ENCODE results near the gene CLEC20A. TPM values are rescaled to one million over a fixed set of nuclear protein-coding genes. Genes with fewer than 3 reads are reported as not detected.
A peak's percentile ranks its signal among the peaks of the same experiment; 100 is the strongest.

Gene CLEC20A
- total RNA-seq, result not detected

GRCh38 chr1:178496410-178497135, at the start of gene CLEC20A:
CLEC20A (minus strand) TSS chr1:178496964; CDS start chr1:178496939, 25 bp downstream.
- H3K4me3 ChIP-seq, result no peak within 1 kb of the TSS
- ATAC-seq, result no peak
- no peak within 1 kb of the TSS for H3K27ac ChIP-seq
- no peaks in the 10 kb centered on the region for H3K27me3 ChIP-seq
- H3K36me3 ChIP-seq, result no peaks in the 10 kb centered on the region
- no peaks in the 10 kb centered on the region for H3K9me3 ChIP-seq
- WGBS, 2 donors (ENCODE audit: low coverage in 1 of 2), result 91 to 100% methylated on average over 5 to 19 of the region's 26 CpGs
- H3K4me1 ChIP-seq, result no peaks in the 10 kb centered on the region
- TF ChIP-seq EP300 (IDR thresholded peaks at IDR 0.05) (no peak), POLR2AphosphoS5 (IDR thresholded peaks at IDR 0.05) (no peak), POLR2A (IDR thresholded peaks at IDR 0.05) (no peak), CTCF (IDR thresholded peaks at IDR 0.05) (no peak)

DNA sequence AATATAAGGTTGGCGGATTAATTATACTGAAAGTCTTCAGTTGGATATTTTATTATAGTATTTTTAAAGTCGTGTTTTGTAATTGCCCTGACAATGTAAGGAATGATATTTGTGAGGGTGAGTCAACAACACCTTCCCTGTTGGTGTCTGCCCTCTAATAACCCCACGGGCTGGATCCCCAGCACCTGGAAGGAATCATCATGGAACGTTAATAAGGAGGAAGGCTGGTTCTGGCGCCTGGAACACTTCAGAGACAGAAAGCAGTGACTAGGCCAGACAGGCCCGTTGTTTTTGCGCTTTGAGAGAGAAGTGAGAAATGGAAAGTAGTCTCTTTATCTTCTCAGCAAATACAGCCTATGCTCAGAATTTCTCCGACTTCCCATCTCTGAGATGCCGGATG, 47.8 kb upstream of the CLEC20A start:
- TF ChIP-seq CTCF (IDR thresholded peaks at IDR 0.05), result no peak
- TF ChIP-seq EP300 (IDR thresholded peaks at IDR 0.05), result no peak
- no peak for TF ChIP-seq POLR2AphosphoS5 (IDR thresholded peaks at IDR 0.05)
- no peak for TF ChIP-seq POLR2A (IDR thresholded peaks at IDR 0.05)
- peaks cover 0 to 21% of the 10 kb centered on the region in 2 donors for H3K36me3 ChIP-seq
- WGBS, 2 donors (ENCODE audit: low coverage in 1 of 2), result 55 to 75% methylated on average over 4 to 8 of the region's 9 CpGs
- H3K27ac ChIP-seq, result peak overlapping the region in 2 of 4 donors; percentile 80 to 86
- no peaks in the 10 kb centered on the region for H3K9me3 ChIP-seq
- ATAC-seq, result no peak
- H3K4me3 ChIP-seq, result no peak overlapping the region
- H3K27me3 ChIP-seq, result no peaks in the 10 kb centered on the region
- peaks cover 0 to 35% (median 4%) of the 10 kb centered on the region in 3 donors for H3K4me1 ChIP-seq

DNA sequence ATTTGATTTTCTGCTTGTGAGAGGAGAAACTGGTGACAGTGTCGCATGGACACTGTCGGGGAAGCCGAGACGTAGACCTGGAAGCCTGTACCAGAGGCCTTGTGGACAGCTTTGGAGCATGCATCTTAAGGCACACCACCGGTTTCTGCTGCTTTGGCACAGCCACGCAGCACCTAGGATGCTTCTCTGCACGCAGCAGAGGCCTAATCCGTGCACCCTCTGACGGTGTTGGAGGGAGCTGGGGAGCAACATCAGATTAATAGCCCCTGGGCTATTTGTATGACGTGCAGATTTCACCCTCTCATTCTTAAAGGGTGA, 46.5 kb upstream of the CLEC20A start:
- whole genome bisulfite sequencing, 2 donors (ENCODE audit: low coverage in 1 of 2), result 0 to 13% methylated on average over 1 to 2 of the region's 10 CpGs
- H3K9me3 ChIP-seq, result no peaks in the 10 kb centered on the region
- H3K4me1 ChIP-seq, result peaks cover 0 to 35% (median 4%) of the 10 kb centered on the region in 3 donors
- H3K27me3 ChIP-seq, result no peaks in the 10 kb centered on the region
- peak; percentile 13 for ATAC-seq
- TF ChIP-seq POLR2A (IDR thresholded peaks at IDR 0.05) (no peak), EP300 (IDR thresholded peaks at IDR 0.05) (no peak), POLR2AphosphoS5 (IDR thresholded peaks at IDR 0.05) (no peak), CTCF (IDR thresholded peaks at IDR 0.05) (no peak)
- H3K27ac ChIP-seq, result peak overlapping the region in 3 of 4 donors; percentile 80 to 86 (median 84)
- H3K36me3 ChIP-seq, result peaks cover 0 to 20% of the 10 kb centered on the region in 2 donors
- peak overlapping the region; percentile 63 to 67 for H3K4me3 ChIP-seq

- Histone ChIP-seq H3K9me3 (no peaks in the 10 kb centered on the region), H3K27ac (peak overlapping the region in 3 of 4 donors; percentile 80 to 86 (median 84)), H3K4me1 (peaks cover 0 to 35% (median 4%) of the 10 kb centered on the region in 3 donors), H3K4me3 (peak overlapping the region; percentile 63 to 67), H3K27me3 (no peaks in the 10 kb centered on the region), H3K36me3 (peaks cover 0 to 14% of the 10 kb centered on the region in 2 donors)
- no peak for TF ChIP-seq POLR2A (IDR thresholded peaks at IDR 0.05)
- TF ChIP-seq POLR2AphosphoS5 (IDR thresholded peaks at IDR 0.05), result peak; percentile 52
- peak; percentile 86 to 100 (median 97) for TF ChIP-seq CTCF (IDR thresholded peaks at IDR 0.05)
- ATAC-seq, result peak; percentile 90
- WGBS, 2 donors (ENCODE audit: low coverage in 1 of 2), result 0% methylated on average over 1 of the region's 66 CpGs; no CpG with 5 or more reads in 1 of the 2 donors
These were observed 46.0 kb upstream of the CLEC20A start for GRCh38 chr1:178542554-178543289.
